ENCODE results near the gene TRIM71.

GRCh38 chr3:32856901-32857507 lies 39.2 kb downstream of the TRIM71 start:
- TF ChIP-seq CTCF (IDR thresholded peaks at IDR 0.05): no peak
- no peak for TF ChIP-seq POLR2AphosphoS5 (IDR thresholded peaks at IDR 0.05)
